ENCODE measurements around the gene TBX1. TPM values are rescaled to one million over a fixed set of nuclear protein-coding genes. Genes with fewer than 3 reads are reported as not detected.
A peak's percentile ranks its signal among the peaks of the same experiment; 100 is the strongest.
"Not testable (repeated sequence)": the region's sequence is repeated elsewhere in the genome, so short reads cannot be mapped to it uniquely, and the experiment has no call there.

TBX1 gene
- total and polyA plus RNA-seq, 4 donors: 1.1 to 7.8 (median 4.0) TPM

DNA sequence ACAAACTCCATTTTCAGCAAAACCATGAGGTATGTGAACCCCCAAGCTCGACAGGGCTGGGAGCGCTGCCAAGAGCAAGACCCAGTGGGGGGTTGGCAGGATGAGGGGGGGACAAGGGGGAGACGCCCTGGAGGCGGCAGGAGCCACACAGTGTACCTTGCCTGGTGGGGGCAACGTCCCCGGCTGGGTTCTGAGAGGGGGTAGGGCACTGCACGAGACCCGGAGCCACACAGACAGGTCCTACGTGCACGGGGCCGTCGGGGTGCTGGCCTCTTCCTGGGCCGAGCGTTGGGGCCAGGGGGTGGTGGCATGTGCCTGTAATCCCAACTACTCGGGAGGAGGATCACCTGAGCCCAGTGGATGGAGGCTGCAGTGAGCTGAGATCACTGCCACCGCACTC is 28.8 kb downstream of the TBX1 start:
- intact Hi-C loops (cut with DNase I): no loop called here
- peaks cover 3% of the 10 kb centered on the region for H3K9me3 ChIP-seq (ENCODE audit: control insufficient read depth, low read length)
- ATAC-seq (ENCODE audit: low FRiP score) (no peak), DNase-seq (peak in 1 of 2 donors; percentile 32)
- H3K4me3 ChIP-seq (ENCODE audit: low read length in 2 of 2): no peak overlapping the region
- H3K27me3 ChIP-seq (ENCODE audit: control insufficient read depth in 1 of 2, insufficient read depth in 2 of 2, low read length in 1 of 2): no peaks in the 10 kb centered on the region
- H3K4me1 ChIP-seq (ENCODE audit: control insufficient read depth in 1 of 2, insufficient read depth in 2 of 2, low read length in 2 of 2): no peaks in the 10 kb centered on the region
- 88 to 93% methylated on average over 16 of the region's 16 CpGs for WGBS, 2 donors
- no peak overlapping the region for H3K27ac ChIP-seq (ENCODE audit: low read depth in 1 of 2, low read length in 2 of 2)
- no peaks in the 10 kb centered on the region for H3K36me3 ChIP-seq (ENCODE audit: control insufficient read depth in 1 of 2, insufficient read depth in 2 of 2, low read length in 1 of 2)

DNA sequence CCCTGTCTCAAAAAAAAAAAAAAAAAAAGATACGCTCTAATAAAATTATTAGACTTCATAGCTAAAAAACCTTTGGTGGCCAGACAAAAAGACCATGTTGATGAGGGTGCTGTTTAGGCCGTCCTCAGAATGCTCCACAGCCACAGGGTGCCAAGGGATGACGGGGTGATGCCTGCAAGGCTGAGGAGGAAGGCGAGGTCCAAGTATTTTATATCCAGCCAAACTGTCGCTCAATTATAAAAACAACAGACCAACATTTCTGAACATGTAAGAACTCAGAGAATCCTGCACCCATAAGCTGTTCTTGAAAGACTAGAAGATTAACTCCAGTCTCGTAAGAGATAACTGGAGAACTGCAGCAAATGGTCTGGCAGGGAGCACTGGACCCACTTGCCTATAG is 29.2 kb downstream of the TBX1 start:
- no peak overlapping the region for H3K4me3 ChIP-seq (ENCODE audit: low read length in 2 of 2)
- intact Hi-C loops (cut with DNase I): no loop called here
- DNase-seq (no peak), ATAC-seq (ENCODE audit: low FRiP score) (no peak)
- no peaks in the 10 kb centered on the region for H3K36me3 ChIP-seq (ENCODE audit: control insufficient read depth in 1 of 2, insufficient read depth in 2 of 2, low read length in 1 of 2)
- 83 to 85% methylated on average over 6 of the region's 6 CpGs for WGBS, 2 donors
- no peaks in the 10 kb centered on the region for H3K27me3 ChIP-seq (ENCODE audit: control insufficient read depth in 1 of 2, insufficient read depth in 2 of 2, low read length in 1 of 2)
- H3K4me1 ChIP-seq (ENCODE audit: control insufficient read depth in 1 of 2, insufficient read depth in 2 of 2, low read length in 2 of 2): no peaks in the 10 kb centered on the region
- peaks cover 3% of the 10 kb centered on the region for H3K9me3 ChIP-seq (ENCODE audit: control insufficient read depth, low read length)
- H3K27ac ChIP-seq (ENCODE audit: low read depth in 1 of 2, low read length in 2 of 2): no peak overlapping the region

DNA sequence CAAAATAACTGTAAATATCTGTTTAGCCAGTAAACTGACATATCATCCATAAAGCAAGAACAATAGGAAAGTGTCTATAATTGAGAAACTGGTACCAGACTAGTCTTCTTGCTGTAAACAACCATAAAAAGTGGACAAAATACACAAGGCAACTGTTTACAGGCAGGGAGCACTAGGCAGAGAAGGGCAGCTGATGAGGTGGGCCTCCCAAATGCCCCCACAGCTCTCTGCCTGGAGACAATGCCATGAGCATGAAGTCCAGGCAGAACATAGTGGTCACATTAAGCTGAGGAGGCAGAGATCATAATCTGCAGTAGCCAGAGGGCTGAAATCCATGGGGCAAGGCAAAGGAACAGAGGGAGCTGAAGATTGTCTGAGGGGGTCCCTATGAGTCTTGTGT is 30.7 kb downstream of the TBX1 start:
- intact Hi-C loops (cut with DNase I): no loop called here
- no peaks in the 10 kb centered on the region for H3K36me3 ChIP-seq (ENCODE audit: control insufficient read depth in 1 of 2, insufficient read depth in 2 of 2, low read length in 1 of 2)
- H3K4me3 ChIP-seq (ENCODE audit: low read length in 2 of 2): no peak overlapping the region
- H3K4me1 ChIP-seq (ENCODE audit: control insufficient read depth in 1 of 2, insufficient read depth in 2 of 2, low read length in 2 of 2): no peaks in the 10 kb centered on the region
- no peaks in the 10 kb centered on the region for H3K27me3 ChIP-seq (ENCODE audit: control insufficient read depth in 1 of 2, insufficient read depth in 2 of 2, low read length in 1 of 2)
- no peak for DNase-seq
- H3K9me3 ChIP-seq (ENCODE audit: control insufficient read depth, low read length): peaks cover 3% of the 10 kb centered on the region
- no peak for ATAC-seq (ENCODE audit: low FRiP score)
- no peak overlapping the region for H3K27ac ChIP-seq (ENCODE audit: low read depth in 1 of 2, low read length in 2 of 2)

DNA sequence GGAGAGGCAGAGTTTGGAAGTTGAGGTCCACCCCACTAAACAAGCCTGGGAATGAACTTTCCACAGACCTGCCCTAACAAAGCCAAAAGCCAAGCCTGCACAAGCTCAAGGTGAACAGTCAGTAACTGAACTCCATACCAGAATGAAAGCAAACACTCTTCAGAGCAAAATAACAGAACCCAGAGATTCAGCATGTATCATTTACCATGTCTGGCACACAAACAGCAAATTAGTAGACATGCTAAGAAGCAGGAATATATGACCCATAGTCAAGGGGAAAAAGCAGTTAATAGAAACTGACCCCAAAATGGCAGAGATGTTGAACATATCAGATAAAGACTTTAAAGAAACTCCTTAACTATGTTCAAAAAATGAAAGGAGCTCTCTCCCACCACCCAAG is 31.3 kb downstream of the TBX1 start:
- no peak for ATAC-seq (ENCODE audit: low FRiP score)

DNA sequence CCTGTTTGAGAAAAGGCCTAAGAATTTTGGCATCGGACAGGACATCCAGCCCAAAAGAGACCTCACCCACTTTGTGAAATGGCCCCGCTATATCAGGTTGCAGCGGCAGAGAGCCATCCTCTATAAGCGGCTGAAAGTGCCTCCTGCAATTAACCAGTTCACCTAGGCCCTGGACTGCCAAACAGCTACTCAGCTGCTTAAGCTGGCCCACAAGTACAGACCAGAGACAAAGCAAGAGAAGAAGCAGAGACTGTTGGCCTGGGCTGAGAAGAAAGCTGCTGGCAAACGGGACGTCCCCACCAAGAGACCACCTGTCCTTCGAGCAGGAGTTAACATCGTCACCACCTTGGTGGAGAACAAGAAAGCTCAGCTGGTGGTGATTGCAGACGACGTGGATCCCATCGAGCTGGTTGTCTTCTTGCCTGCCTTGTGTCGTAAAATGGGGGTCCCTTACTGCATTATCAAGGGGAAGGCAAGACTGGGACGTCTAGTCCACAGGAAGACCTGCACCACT is 31.9 kb downstream of the TBX1 start:
- intact Hi-C loops (cut with DNase I); H3K27ac ChIP-seq (ENCODE audit: low read depth in 1 of 2, low read length in 2 of 2); H3K36me3 ChIP-seq (ENCODE audit: control insufficient read depth in 1 of 2, insufficient read depth in 2 of 2, low read length in 1 of 2); H3K4me3 ChIP-seq (ENCODE audit: low read length in 2 of 2); H3K27me3 ChIP-seq (ENCODE audit: control insufficient read depth in 1 of 2, insufficient read depth in 2 of 2, low read length in 1 of 2); H3K4me1 ChIP-seq (ENCODE audit: control insufficient read depth in 1 of 2, insufficient read depth in 2 of 2, low read length in 2 of 2); ATAC-seq (ENCODE audit: low FRiP score); H3K9me3 ChIP-seq (ENCODE audit: control insufficient read depth, low read length): not testable (repeated sequence)
- 95% methylated on average over 13 of the region's 13 CpGs for WGBS, 2 donors
- DNase-seq: peak in 1 of 2 donors; percentile 23

More for the DNA sequence above, 31.3 kb downstream of the TBX1 start:
- Histone ChIP-seq H3K9me3 (ENCODE audit: control insufficient read depth, low read length) (peaks cover 3% of the 10 kb centered on the region), H3K36me3 (ENCODE audit: control insufficient read depth in 1 of 2, insufficient read depth in 2 of 2, low read length in 1 of 2) (no peaks in the 10 kb centered on the region), H3K27me3 (ENCODE audit: control insufficient read depth in 1 of 2, insufficient read depth in 2 of 2, low read length in 1 of 2) (no peaks in the 10 kb centered on the region), H3K4me1 (ENCODE audit: control insufficient read depth in 1 of 2, insufficient read depth in 2 of 2, low read length in 2 of 2) (no peaks in the 10 kb centered on the region), H3K4me3 (ENCODE audit: low read length in 2 of 2) (no peak overlapping the region), H3K27ac (ENCODE audit: low read depth in 1 of 2, low read length in 2 of 2) (no peak overlapping the region)
- no peak for DNase-seq
- intact Hi-C loops (cut with DNase I): no loop called here

DNA sequence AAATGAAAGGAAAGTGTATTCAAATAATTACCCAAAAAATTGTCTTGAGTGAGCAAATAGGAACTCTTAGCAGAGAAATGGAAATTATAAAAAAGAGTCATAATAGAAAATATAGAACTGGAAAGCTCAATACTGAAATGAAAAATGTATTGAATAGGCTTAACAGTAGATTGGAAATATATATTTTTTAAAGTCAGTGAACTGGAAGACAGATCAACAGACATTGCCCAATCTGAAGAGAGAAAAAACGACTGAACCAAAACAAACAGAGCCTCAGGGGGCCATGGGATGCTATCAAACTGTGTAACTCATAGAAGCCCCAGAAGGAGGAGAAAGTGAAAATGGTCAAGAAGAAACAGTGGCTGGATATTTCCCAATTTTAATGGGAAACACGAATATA is 32.6 kb downstream of the TBX1 start:
- Histone ChIP-seq H3K36me3 (ENCODE audit: control insufficient read depth in 1 of 2, insufficient read depth in 2 of 2, low read length in 1 of 2) (no peaks in the 10 kb centered on the region), H3K4me3 (ENCODE audit: low read length in 2 of 2) (no peak overlapping the region), H3K27ac (ENCODE audit: low read depth in 1 of 2, low read length in 2 of 2) (no peak overlapping the region), H3K4me1 (ENCODE audit: control insufficient read depth in 1 of 2, insufficient read depth in 2 of 2, low read length in 2 of 2) (no peaks in the 10 kb centered on the region), H3K9me3 (ENCODE audit: control insufficient read depth, low read length) (peaks cover 3% of the 10 kb centered on the region), H3K27me3 (ENCODE audit: control insufficient read depth in 1 of 2, insufficient read depth in 2 of 2, low read length in 1 of 2) (no peaks in the 10 kb centered on the region)
- intact Hi-C loops (cut with DNase I): no loop called here
- no peak for ATAC-seq (ENCODE audit: low FRiP score)
- DNase-seq: no peak
- WGBS, 2 donors: 73% methylated on average over 2 of the region's 2 CpGs

DNA sequence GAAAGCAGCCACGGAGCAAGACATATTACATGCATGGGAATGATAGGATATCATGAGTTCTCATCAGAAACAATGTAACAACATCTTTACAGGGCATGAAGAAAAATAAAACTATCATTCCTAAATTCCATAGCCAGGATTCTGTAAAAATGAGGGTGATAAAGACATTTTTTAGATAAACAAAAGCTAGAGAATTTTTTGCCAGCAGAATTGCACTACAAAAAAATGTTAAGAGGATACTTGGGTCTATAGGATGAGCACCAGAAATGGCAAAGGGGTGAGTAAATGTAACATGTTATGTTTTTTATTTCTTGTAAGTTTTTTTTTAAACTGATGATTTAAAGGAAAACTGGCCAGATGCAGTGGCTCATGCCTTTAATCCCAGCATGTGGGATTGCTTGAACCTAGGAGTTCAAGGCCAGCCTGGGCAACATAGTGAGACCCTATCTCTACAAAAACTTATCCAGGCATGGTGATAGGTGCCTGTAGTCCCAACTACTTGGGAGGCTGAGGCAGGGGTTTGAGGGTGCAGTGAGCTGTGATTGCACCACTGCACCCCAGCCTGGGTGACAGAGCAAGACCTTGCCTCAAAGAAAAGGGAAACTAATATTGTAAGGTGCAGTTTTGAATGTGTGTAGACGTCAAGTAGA is 33.2 kb downstream of the TBX1 start:
- WGBS, 2 donors: 87 to 93% methylated on average over 2 of the region's 2 CpGs

DNA sequence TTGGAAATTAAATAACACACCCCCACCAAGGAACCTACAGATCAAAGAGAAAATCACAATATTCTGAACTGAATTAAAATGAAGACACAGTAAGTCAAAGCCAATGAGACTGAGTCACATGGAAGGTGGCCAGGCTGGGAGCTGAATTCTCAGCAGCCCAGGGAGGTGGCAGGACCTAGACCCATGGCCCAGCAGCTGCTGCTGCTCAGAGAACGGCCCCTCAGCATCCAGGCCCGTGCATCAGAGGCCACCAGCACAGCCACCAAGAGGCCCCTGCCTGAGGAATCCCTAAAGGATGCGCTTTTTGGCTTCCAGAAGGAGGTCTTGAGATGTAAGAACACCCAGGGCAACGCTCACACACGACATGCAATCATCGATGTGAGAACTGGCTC is 35.0 kb downstream of the TBX1 start:
- H3K4me1 ChIP-seq (ENCODE audit: control insufficient read depth in 1 of 2, insufficient read depth in 2 of 2, low read length in 2 of 2): no peaks in the 10 kb centered on the region
- H3K27me3 ChIP-seq (ENCODE audit: control insufficient read depth in 1 of 2, insufficient read depth in 2 of 2, low read length in 1 of 2): no peaks in the 10 kb centered on the region
- DNase-seq: peak in 1 of 2 donors; percentile 53
- H3K36me3 ChIP-seq (ENCODE audit: control insufficient read depth in 1 of 2, insufficient read depth in 2 of 2, low read length in 1 of 2): no peaks in the 10 kb centered on the region
- peaks cover 3% of the 10 kb centered on the region for H3K9me3 ChIP-seq (ENCODE audit: control insufficient read depth, low read length)
- H3K27ac ChIP-seq (ENCODE audit: low read depth in 1 of 2, low read length in 2 of 2): no peak overlapping the region
- WGBS, 2 donors: 93 to 97% methylated on average over 6 of the region's 6 CpGs
- no peak overlapping the region for H3K4me3 ChIP-seq (ENCODE audit: low read length in 2 of 2)
- intact Hi-C loops (cut with DNase I): no loop called here
- ATAC-seq (ENCODE audit: low FRiP score): no peak

More for the DNA sequence above, 33.2 kb downstream of the TBX1 start:
- H3K27me3 ChIP-seq (ENCODE audit: control insufficient read depth in 1 of 2, insufficient read depth in 2 of 2, low read length in 1 of 2): no peaks in the 10 kb centered on the region
- ATAC-seq (ENCODE audit: low FRiP score) (no peak), DNase-seq (peak in 1 of 2 donors; percentile 21)
- intact Hi-C loops (cut with DNase I): no loop called here
- no peak overlapping the region for H3K27ac ChIP-seq (ENCODE audit: low read depth in 1 of 2, low read length in 2 of 2)
- no peaks in the 10 kb centered on the region for H3K36me3 ChIP-seq (ENCODE audit: control insufficient read depth in 1 of 2, insufficient read depth in 2 of 2, low read length in 1 of 2)
- H3K4me1 ChIP-seq (ENCODE audit: control insufficient read depth in 1 of 2, insufficient read depth in 2 of 2, low read length in 2 of 2): no peaks in the 10 kb centered on the region
- H3K4me3 ChIP-seq (ENCODE audit: low read length in 2 of 2): no peak overlapping the region
- H3K9me3 ChIP-seq (ENCODE audit: control insufficient read depth, low read length): peaks cover 3% of the 10 kb centered on the region

DNA sequence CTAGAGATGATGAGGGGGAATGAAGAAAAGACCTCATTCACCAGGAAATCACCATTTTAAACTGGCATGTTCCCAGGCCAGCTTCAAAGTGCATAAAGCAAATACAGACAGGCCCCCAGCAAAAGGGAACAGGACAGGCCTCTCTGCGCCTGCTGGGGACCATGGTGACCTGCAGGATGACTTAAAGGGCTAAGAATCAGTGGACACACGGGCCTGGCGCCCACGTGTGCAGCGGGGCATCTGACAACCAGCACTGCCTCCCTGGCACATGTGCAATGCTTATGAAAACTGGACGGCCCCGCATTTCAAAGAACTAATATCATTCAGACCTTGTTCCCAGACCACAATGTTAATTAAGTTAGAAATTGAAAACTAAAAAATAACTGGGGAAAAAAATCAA is 35.6 kb downstream of the TBX1 start:
- WGBS, 2 donors: 82 to 87% methylated on average over 7 of the region's 7 CpGs

More for the DNA sequence above, 35.6 kb downstream of the TBX1 start:
- H3K27me3 ChIP-seq (ENCODE audit: control insufficient read depth in 1 of 2, insufficient read depth in 2 of 2, low read length in 1 of 2): no peaks in the 10 kb centered on the region
- ATAC-seq (ENCODE audit: low FRiP score) (no peak), DNase-seq (peak in 1 of 2 donors; percentile 12)
- no peaks in the 10 kb centered on the region for H3K36me3 ChIP-seq (ENCODE audit: control insufficient read depth in 1 of 2, insufficient read depth in 2 of 2, low read length in 1 of 2)
- no peaks in the 10 kb centered on the region for H3K4me1 ChIP-seq (ENCODE audit: control insufficient read depth in 1 of 2, insufficient read depth in 2 of 2, low read length in 2 of 2)
- intact Hi-C loops (cut with DNase I): no loop called here
- H3K4me3 ChIP-seq (ENCODE audit: low read length in 2 of 2): no peak overlapping the region
- no peak overlapping the region for H3K27ac ChIP-seq (ENCODE audit: low read depth in 1 of 2, low read length in 2 of 2)
- peaks cover 3% of the 10 kb centered on the region for H3K9me3 ChIP-seq (ENCODE audit: control insufficient read depth, low read length)

Measured in aorta (tissue), 5 donors.